Measurements from ENCODE around the gene EXOG.

EXOG gene

GRCh38 chr3:38545550-38545949, 49.4 kb downstream of the EXOG start:
- no peak for DNase-seq (ENCODE audit: low read depth in 3 of 3)

- DNase-seq (ENCODE audit: low read depth in 3 of 3): no peak
Observed at GRCh38 chr3:38545983-38546382, 49.8 kb downstream of the EXOG start.

- DNase-seq (ENCODE audit: low read depth in 3 of 3): no peak
Observed at GRCh38 chr3:38548154-38548931, 52.2 kb downstream of the EXOG start.

DNA sequence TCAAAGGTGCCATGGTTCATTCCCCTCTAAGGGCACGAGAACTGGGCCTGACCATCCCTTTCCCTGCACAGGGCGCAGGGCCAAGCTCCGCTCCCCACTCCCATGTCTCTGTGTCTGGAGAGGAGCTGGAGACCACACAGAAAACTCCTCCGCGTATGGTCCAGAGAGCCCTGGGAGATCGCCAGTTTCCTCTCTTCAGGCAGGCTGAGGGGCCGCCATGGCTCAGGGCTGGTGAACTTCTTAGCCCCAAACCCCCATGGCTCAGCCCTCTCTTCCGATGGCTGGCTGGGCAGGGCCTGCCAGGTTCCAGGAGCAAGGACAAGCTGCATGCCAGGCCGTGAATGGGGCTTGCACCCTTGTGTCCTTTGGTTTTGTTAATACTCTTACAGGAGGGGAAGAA, 52.9 kb downstream of the EXOG start:
- no peak for DNase-seq (ENCODE audit: low read depth in 3 of 3)

DNA sequence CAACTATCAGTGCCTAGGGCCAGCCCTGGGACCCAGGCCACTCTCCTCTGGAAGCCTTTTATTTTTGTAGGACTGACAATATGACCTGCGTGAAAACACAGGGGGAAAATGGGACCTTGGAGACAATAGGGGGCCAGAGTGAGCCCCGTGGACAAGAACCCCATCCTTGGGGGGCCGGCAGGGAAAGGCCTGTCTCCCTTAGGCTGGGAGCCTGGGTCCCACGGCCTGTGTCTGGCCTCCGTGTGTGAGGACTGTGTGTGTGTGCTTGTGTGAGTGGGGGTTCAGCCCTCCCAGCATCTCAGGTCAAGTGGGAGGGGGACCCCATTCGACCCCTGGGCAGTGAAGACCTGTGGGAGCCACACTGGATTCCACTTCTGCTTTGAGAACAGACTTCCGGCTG, 53.3 kb downstream of the EXOG start:
- DNase-seq (ENCODE audit: low read depth in 3 of 3): no peak

- DNase-seq (ENCODE audit: low read depth in 3 of 3): no peak
Observed at GRCh38 chr3:38549957-38550840, 54.1 kb downstream of the EXOG start.

DNA sequence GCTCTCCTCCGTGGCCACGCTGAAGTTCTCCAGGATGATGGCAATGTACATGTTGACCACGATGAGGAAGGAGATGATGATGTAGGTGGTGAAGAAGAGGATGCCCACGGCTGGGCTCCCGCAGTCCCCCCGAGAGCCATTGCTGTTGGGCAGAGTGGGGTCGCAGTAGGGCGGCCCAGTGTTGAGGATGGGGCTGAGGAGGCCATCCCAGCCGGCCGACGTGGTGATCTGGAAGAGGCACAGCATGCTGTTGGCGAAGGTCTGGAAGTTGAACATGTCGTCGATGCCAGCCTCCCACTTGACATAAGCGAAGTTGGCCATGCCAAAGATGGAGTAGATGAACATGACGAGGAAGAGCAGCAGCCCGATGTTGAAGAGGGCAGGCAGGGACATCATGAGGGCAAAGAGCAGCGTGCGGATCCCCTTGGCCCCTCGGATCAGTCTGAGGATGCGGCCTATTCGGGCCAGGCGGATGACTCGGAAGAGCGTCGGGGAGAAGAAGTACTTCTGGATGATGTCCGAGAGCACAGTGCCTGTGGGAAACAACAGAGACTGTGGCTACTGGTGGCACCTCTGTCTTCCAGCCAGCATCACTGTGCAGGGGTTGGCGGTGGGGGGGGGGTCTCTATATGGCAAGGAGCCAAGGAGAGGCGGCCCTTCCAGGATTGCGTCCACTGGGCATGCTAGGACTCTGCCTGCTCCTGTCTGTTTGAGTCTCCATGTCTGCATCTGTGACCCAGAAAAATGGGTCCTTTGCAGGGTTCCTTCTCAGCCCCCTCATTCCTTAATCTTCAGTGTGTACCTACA, 55.1 kb downstream of the EXOG start:
- DNase-seq (ENCODE audit: low read depth in 3 of 3): no peak

DNA sequence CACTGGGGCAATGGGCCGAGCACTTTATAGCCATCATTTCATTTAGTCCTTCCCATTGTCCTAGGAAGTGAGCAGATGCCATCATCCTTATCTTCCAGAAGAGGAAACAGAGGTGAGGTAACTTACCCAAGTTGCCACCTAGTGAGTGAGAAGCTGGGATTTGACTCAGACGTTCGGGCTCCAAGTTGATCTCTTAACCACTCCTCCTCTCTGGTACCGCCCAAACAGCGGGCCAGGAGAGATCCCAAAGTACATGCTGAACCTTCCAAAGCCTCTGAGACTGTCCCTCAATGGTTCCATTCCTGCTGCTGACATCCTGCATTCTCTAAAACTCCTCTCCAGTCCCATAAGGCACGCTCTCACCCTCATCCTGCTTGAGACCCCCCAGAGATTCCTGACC, 56.2 kb downstream of the EXOG start:
- DNase-seq (ENCODE audit: low read depth in 3 of 3): no peak

GRCh38 chr3:38553071-38553470, 56.9 kb downstream of the EXOG start:
- DNase-seq (ENCODE audit: low read depth in 3 of 3): no peak

DNA sequence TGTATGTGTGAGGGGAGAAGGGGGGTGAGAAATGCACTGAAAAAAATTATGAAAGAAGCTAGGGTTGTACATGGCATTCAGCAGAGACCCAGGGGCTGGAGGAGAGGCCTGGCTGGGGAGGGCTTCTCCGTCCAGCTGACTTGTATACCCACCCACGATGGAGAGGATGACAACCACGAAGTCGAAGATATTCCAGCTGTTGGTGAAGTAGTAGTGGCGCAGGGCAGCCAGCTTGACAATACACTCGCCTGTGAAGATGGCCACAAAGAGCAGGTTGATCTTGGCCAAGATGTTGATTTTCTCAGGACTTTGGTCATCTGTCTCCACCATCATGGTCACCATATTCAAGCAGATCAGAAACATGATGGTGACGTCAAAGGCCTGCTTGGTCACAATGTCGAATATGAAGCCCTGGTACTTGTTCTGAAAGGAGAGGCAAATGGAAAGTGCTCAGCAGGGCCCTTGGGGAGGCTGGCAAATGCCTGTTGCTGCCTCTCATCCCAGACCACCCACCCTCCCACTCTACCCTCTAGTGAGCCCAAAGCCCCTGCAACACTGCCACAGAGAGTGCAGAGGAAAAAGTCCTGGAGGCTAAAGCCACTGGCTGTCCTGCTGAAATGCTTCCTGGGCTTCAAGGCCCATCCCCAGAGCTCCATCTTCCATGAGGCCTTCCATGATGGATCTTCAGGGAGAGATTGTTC, 58.1 kb downstream of the EXOG start:
- DNase-seq (ENCODE audit: low read depth in 3 of 3): no peak

DNA sequence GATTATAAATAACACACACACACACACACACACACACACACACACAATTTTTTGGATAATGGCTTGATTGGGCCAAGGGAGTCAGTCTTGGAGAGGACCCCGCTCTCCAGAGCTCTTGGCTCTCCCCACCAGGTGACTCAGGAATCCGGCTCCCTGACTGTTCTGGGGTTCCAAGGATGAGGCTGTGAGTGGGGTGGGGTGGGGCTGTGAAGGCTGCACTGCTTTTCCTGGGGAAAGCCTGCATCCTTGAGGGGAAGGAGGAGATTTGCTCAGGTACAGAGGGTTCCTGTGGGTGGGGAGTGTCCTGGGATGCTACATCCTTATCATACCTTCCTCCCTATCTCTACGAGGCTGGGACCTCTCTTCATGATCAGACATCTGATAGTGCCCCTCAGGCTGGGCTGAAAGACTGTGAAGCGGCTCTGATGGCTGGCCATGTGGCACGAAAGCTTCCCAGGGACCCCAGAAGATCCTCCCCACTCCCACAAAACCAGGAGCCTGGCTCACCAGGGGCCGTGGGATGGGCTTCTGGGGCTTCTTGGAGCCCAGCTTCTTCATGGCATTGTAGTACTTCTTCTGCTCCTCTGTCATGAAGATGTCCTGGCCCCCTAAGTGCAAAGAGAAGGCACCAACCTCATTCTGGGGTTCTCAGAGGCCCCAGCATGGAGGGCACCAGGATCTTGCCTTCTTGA, 59.2 kb downstream of the EXOG start:
- no peak for DNase-seq (ENCODE audit: low read depth in 3 of 3)

DNA sequence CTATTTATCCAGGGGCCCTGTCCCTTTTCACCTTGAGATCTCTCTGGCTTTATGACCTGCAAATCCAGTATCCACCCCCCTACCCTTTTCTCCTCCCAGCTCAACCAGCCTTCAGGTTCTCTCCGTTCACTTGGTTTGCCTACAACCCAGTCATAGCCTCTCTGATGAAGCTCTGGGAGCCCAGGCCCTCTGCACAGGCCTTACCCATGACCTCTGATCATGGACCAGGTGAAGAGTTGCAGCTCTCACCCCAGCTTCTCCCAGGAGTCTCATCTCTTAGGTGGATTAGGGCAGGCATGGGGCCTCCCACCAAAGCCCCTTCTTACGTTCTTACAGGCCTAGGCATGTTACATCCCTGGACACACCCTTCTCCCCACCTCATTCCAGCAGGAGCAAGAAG, 59.8 kb downstream of the EXOG start:
- no peak for DNase-seq (ENCODE audit: low read depth in 3 of 3)

DNA sequence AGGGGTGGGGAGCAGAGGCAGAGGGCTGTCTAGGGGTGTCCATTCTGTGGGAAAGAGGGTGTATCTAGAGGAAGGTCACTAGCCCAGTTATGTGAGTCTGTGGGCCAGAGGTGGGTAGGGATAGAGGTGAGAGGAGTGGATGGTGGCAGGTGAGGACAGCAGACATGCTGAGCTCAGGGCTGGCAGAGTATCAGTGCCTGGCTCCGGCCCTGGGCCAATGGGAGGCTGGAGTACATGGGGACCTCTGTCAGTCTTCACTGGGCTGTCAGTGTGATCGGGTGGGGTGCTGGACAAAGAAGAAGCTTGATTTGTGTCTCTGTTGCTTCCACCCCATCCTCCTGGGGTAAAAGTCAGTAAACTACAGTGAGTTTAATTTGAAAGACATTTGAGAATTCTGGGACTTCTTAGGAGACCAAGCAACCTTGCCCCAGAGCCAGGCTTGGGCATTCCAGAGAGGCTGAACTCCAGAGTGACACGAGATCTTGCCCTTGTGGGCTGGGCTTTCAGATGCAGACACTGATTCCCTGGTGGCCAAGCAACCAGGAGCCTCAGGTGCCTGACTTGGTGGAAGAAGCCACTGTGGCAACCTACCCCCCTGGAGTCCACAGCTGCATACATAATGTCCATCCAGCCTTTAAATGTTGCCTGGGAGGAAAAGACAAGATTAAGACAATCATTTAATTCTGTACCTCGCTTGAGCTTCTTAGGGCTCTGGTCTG, 60.7 kb downstream of the EXOG start:
- DNase-seq (ENCODE audit: low read depth in 3 of 3): no peak

- DNase-seq (ENCODE audit: low read depth in 3 of 3): no peak
Observed at GRCh38 chr3:38558864-38559263, 62.7 kb downstream of the EXOG start.

- DNase-seq (ENCODE audit: low read depth in 3 of 3): no peak
Observed at GRCh38 chr3:38560284-38560683, 64.1 kb downstream of the EXOG start.

DNA sequence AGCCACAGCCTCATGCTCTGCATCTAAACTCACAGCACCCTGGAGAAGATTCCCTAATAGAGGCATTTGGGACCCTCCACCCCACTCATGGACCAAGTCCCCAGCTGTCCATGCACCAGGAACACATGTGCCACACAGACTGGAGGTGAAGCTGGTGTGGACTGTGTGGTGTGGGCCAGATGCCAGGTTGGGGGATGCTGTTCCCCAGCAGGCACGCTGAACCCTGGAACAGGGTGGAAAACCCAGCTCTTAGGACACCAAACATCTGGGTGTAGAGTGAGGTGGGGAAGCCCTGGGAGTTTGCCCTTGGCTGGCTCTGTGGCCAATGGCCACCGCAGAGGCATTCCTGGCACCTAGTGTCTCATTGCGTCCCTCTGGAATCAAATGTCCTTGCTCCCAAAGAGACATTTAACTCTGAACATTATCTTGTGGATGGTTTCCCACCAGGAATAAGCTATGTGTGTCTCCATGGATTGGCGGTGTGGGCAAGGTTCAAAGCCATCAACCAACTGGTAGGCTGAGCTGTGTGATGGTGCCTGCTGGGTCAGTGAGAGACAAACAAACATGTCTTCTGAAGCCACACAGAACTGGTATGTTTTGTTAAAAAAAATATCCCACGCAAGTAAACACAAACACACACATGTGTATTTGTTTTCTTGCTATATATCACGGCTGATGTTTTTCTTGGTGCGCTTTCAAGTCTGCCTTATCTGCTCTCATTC, 65.0 kb downstream of the EXOG start:
- no peak for DNase-seq (ENCODE audit: low read depth in 3 of 3)

DNA sequence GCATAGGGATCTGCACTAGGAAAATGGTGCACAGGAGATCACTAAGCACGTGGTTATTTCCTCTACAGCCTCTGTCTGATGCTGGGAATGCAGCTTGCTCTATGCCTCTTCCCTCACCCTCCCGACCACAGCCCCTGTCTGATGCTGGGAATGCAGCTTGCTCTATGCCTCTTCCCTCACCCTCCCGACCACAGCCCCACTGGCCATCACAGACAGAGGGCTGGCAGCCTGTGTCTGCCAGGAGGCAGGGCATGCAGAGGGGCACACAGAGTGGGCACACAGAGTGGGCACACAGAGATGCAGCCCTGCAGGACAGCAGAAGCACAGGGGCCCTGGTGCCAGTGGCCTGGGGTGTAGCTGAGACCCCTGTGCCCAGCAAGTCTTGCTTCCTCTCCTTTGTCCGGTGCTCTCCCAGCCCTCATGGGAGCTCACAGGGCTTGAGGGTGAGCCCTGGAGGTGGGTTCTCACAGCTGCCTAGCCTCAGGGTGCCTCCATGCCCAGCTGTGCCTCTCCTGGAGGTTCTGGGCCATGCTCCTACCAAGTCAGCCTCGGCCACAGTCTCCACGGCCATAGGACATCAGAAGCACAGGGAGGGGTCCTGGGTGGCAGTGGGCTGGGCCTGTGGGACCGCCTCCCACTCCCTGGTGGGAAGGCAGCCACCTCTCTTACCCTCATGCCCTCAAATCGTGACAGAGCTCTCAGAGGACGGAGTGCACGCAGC, 65.8 kb downstream of the EXOG start:
- DNase-seq (ENCODE audit: low read depth in 3 of 3): no peak

GRCh38 chr3:38562467-38562925, 66.4 kb downstream of the EXOG start:
- no peak for DNase-seq (ENCODE audit: low read depth in 3 of 3)
